ENCODE measurements around the gene ZDHHC22.

The ZDHHC22 gene

DNA sequence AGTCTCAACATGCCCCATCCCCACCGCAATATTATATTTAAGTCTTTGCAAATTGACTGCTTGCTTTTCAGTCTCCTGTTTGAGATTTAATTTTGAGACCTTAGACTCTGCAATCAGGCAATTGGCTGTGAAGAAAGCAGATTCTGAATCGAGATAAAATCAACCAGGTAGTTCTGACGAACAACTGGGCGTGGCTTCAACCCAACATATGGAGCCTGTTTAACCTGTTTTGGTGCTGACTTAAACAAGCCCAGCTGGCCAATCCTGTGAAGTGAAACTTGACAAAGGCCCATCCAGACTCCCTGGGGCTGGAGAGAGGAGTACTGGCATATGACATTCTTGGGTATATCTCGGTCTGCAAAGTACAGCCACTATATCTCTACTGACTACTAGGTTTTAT is 53.4 kb downstream of the ZDHHC22 start:
- TF ChIP-seq, protein P1, sequence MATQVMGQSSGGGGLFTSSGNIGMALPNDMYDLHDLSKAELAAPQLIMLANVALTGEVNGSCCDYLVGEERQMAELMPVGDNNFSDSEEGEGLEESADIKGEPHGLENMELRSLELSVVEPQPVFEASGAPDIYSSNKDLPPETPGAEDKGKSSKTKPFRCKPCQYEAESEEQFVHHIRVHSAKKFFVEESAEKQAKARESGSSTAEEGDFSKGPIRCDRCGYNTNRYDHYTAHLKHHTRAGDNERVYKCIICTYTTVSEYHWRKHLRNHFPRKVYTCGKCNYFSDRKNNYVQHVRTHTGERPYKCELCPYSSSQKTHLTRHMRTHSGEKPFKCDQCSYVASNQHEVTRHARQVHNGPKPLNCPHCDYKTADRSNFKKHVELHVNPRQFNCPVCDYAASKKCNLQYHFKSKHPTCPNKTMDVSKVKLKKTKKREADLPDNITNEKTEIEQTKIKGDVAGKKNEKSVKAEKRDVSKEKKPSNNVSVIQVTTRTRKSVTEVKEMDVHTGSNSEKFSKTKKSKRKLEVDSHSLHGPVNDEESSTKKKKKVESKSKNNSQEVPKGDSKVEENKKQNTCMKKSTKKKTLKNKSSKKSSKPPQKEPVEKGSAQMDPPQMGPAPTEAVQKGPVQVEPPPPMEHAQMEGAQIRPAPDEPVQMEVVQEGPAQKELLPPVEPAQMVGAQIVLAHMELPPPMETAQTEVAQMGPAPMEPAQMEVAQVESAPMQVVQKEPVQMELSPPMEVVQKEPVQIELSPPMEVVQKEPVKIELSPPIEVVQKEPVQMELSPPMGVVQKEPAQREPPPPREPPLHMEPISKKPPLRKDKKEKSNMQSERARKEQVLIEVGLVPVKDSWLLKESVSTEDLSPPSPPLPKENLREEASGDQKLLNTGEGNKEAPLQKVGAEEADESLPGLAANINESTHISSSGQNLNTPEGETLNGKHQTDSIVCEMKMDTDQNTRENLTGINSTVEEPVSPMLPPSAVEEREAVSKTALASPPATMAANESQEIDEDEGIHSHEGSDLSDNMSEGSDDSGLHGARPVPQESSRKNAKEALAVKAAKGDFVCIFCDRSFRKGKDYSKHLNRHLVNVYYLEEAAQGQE (IDR thresholded peaks at IDR 0.05; ENCODE audit: insufficient replicate concordance, low read depth), result no peak
- no peak for TF ChIP-seq POLR2AphosphoS5 (IDR thresholded peaks at IDR 0.05; ENCODE audit: low read depth)
- no peak for TF ChIP-seq GABPA (IDR thresholded peaks at IDR 0.05; ENCODE audit: low read depth)
- TF ChIP-seq CTCF (IDR thresholded peaks at IDR 0.05; ENCODE audit: insufficient read depth, low read length), result no peak
- TF ChIP-seq SPI1 (IDR thresholded peaks at IDR 0.05; ENCODE audit: borderline replicate concordance, low read depth), result no peak

DNA sequence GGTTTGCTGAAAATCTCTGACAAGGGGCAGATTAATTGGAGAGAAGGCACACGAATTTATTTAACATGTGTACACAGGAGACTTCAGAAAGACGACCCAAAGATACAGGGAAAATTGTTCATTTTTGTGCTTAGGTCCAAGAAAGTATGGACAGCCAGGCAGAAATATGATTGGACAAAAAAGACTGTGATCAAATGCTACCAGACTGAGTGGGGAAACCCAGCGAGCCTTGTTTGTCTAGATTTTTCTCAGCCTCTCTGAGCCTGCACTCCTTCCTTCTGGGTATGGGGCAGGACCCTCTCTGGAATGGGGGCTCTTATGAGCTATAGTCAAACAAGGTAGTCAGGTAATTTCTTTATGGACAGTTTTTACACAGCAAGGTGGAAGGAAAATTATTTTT is 54.0 kb downstream of the ZDHHC22 start:
- no peak for DNase-seq (ENCODE audit: low read depth in 1 of 2, low spot score in 1 of 2)
- Histone ChIP-seq H3K27me3 (ENCODE audit: insufficient read depth, poor library complexity, severe bottlenecking) (no peaks in the 10 kb centered on the region), H3K27ac (replicated peaks) (no peak overlapping the region), H3K4me3 (replicated peaks; ENCODE audit: insufficient read depth, low read length) (no peak overlapping the region)
- no peak for TF ChIP-seq GABPA (IDR thresholded peaks at IDR 0.05; ENCODE audit: low read depth)
- TF ChIP-seq CTCF (IDR thresholded peaks at IDR 0.05; ENCODE audit: insufficient read depth, low read length), result no peak
- no peak for TF ChIP-seq POLR2AphosphoS5 (IDR thresholded peaks at IDR 0.05; ENCODE audit: low read depth)
- TF ChIP-seq, protein P1 (IDR thresholded peaks at IDR 0.05; ENCODE audit: insufficient replicate concordance, low read depth), result no peak
- no peak for TF ChIP-seq SPI1 (IDR thresholded peaks at IDR 0.05; ENCODE audit: borderline replicate concordance, low read depth)

More for the DNA sequence above, 53.4 kb downstream of the ZDHHC22 start:
- DNase-seq (ENCODE audit: low read depth in 1 of 2, low spot score in 1 of 2), result no peak
- H3K27me3 ChIP-seq (ENCODE audit: insufficient read depth, poor library complexity, severe bottlenecking), result no peaks in the 10 kb centered on the region
- H3K4me3 ChIP-seq (replicated peaks; ENCODE audit: insufficient read depth, low read length), result no peak overlapping the region
- H3K27ac ChIP-seq (replicated peaks), result no peak overlapping the region

DNA sequence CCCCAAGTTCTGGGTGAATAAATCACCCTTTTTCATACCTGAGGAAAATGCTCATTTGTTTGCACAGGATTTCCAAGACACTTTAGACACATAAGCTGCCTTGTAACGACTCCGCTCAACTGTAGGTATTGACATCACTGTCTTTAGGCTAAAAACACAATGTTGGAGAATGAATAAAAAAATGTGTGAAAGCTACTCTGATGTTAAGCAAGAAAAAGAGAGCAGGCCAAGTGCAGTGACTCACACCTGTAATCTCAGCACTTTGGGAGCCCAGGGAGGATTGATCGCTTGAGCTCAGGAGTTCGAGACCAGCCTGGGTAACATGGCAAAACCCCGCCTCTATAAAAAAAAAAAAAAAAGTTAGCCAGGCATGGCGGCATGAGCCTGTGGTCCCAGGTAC is 54.6 kb downstream of the ZDHHC22 start:
- TF ChIP-seq CTCF (IDR thresholded peaks at IDR 0.05; ENCODE audit: insufficient read depth, low read length) (no peak), POLR2AphosphoS5 (IDR thresholded peaks at IDR 0.05; ENCODE audit: low read depth) (no peak), SPI1 (IDR thresholded peaks at IDR 0.05; ENCODE audit: borderline replicate concordance, low read depth) (no peak), GABPA (IDR thresholded peaks at IDR 0.05; ENCODE audit: low read depth) (no peak)
- TF ChIP-seq, protein P1 (IDR thresholded peaks at IDR 0.05; ENCODE audit: insufficient replicate concordance, low read depth), result no peak
- H3K27ac ChIP-seq (replicated peaks), result no peak overlapping the region
- no peaks in the 10 kb centered on the region for H3K27me3 ChIP-seq (ENCODE audit: insufficient read depth, poor library complexity, severe bottlenecking)
- no peak for DNase-seq (ENCODE audit: low read depth in 1 of 2, low spot score in 1 of 2)
- H3K4me3 ChIP-seq (replicated peaks; ENCODE audit: insufficient read depth, low read length), result no peak overlapping the region
